Activated CD4-positive, alpha-beta T cell treated with anti-CD3 and anti-CD28 coated beads, Interleukin-2, amount 10 ng/mL, durations not matched to agents 7 days and 5 days (primary cell): ENCODE data around the gene SVIL. TPM values are rescaled to one million over a fixed set of nuclear protein-coding genes. Genes with fewer than 3 reads are reported as not detected.
"Not testable (repeated sequence)": the region's sequence is repeated elsewhere in the genome, so short reads cannot be mapped to it uniquely, and the experiment has no call there.

Source experiments
- CTCF ChIA-PET: fragments of 350-600 bp; sonication (Branson Sonifier 250); formaldehyde crosslinking; loops from one replicate; lab custom pipeline; 2021; ENCODE audit warnings: antibody characterized with exemption; lab: Charles Lee
- POLR2A ChIA-PET: fragments of 350-600 bp; sonication (Branson Sonifier 250); formaldehyde crosslinking; loops from one replicate; lab custom pipeline; 2021; ENCODE audit warnings: antibody characterized with exemption; lab: Charles Lee
- DNase-seq: peaks from one replicate; pipeline ENCODE4 v3.0.0-alpha.2; 2020
- H3K27ac Mint-ChIP-seq: one replicate; pipeline ENCODE4 v1.8.0; 2021; ENCODE audit warnings: mild to moderate bottlenecking, moderate library complexity, mixed read lengths
- H3K27me3 Mint-ChIP-seq: one replicate; pipeline ENCODE4 v1.8.0; 2021; ENCODE audit warnings: mixed read lengths
- H3K36me3 Mint-ChIP-seq: one replicate; pipeline ENCODE4 v1.8.0; 2021; ENCODE audit warnings: low read depth, mixed read lengths
- H3K4me1 Mint-ChIP-seq: one replicate; pipeline ENCODE4 v1.8.0; 2021; ENCODE audit warnings: mixed read lengths
- H3K4me3 Mint-ChIP-seq: one replicate; pipeline ENCODE4 v1.8.0; 2021; ENCODE audit warnings: mild to moderate bottlenecking, moderate library complexity, mixed read lengths
- H3K9me3 Mint-ChIP-seq: one replicate; pipeline ENCODE4 v1.8.0; 2021; ENCODE audit warnings: mixed read lengths
- total RNA-seq, 2 experiments: library from RNA; stranded (reverse); gene quantifications; one replicate each; pipeline ENCODE4 v1.2.3, GENCODE V29; 2021

Gene SVIL
- total RNA-seq, 2 experiments from 2014 or later = 22.6 to 26.8 TPM

DNA sequence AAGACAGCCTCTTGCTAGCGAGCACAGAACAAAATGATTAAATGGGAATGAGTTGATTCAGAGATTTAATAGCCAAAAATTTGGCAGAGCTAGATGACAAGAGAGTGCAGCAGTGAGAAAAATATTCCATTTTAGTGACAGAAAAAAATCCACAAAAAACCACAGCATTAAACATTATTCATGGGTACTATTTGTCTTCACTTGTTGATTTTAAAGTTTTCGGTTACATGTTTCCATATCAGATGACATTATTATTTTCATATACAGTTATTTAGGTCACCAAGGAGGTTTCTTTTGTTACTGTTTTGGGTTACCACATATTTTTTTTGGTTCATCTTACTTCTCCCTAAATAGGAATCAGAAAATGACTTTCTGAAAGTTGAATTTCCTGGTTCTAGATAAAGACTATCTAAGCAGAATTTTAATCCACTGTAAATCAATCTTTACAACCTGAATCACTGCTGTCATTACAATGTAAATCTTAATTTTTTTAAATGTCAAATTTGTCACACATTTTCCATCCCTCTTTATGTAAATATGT is 87.9 kb downstream of the SVIL start:
- ChIA-PET CTCF (interaction anchor here (0.6 kb wide), 1 partner anchor 92 kb away, joined by 3 read pairs; no protein-coding TSS in a partner anchor), POLR2A (no interaction called here)
- Mint-ChIP-seq H3K4me3 (no peak overlapping the region), H3K36me3 (peaks cover 25% of the 10 kb centered on the region), H3K27ac (no peak overlapping the region), H3K4me1 (peaks cover 20% of the 10 kb centered on the region), H3K9me3 (no peaks in the 10 kb centered on the region), H3K27me3 (no peaks in the 10 kb centered on the region)
- DNase-seq = no peak

DNA sequence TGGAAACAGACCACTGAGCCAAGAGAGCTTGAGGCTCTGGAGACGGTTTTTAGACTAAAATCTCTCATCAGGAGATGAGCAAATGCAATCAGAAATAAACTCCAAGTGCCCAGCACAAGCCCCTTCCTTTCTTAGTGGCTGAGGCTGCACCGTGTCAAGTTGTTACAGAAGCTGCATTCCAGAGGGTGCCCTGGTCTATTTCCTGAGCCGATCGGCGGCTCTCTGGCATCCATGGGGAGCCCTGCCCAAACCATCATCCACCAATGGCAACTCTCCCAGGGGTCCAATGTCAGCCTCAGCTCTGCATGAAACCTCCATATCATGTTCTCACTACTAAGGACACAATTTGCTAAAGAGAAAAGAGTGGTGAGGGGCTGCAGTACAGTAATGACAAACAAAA is 89.6 kb downstream of the SVIL start:
- H3K36me3 Mint-ChIP-seq = peaks cover 12% of the 10 kb centered on the region
- H3K9me3 Mint-ChIP-seq = no peaks in the 10 kb centered on the region
- ChIA-PET CTCF (interaction anchor here (0.7 kb wide), 1 partner anchor 177 kb away, joined by 5 read pairs; no protein-coding TSS in a partner anchor), POLR2A (no interaction called here)
- no peak overlapping the region for H3K27ac Mint-ChIP-seq
- no peak overlapping the region for H3K4me3 Mint-ChIP-seq
- DNase-seq = no peak
- H3K4me1 Mint-ChIP-seq = peaks cover 17% of the 10 kb centered on the region
- no peaks in the 10 kb centered on the region for H3K27me3 Mint-ChIP-seq

- no peak for DNase-seq
- peaks cover 8% of the 10 kb centered on the region for H3K36me3 Mint-ChIP-seq
- no peaks in the 10 kb centered on the region for H3K27me3 Mint-ChIP-seq
Measured at GRCh38 chr10:29543715-29544114, 91.1 kb downstream of the SVIL start.

GRCh38 chr10:29542723-29543122 is 92.0 kb downstream of the SVIL start:
- ChIA-PET CTCF (no interaction called here), POLR2A (no interaction called here)
- Mint-ChIP-seq H3K9me3 (no peaks in the 10 kb centered on the region), H3K4me3 (no peak overlapping the region), H3K27me3 (no peaks in the 10 kb centered on the region), H3K36me3 (no peaks in the 10 kb centered on the region), H3K27ac (no peak overlapping the region), H3K4me1 (peaks cover 5% of the 10 kb centered on the region)
- no peak for DNase-seq

More at GRCh38 chr10:29543715-29544114, 91.1 kb downstream of the SVIL start:
- H3K4me1 Mint-ChIP-seq = peaks cover 15% of the 10 kb centered on the region
- ChIA-PET CTCF (no interaction called here), POLR2A (no interaction called here)
- H3K9me3 Mint-ChIP-seq = no peaks in the 10 kb centered on the region
- H3K4me3 Mint-ChIP-seq = no peak overlapping the region
- no peak overlapping the region for H3K27ac Mint-ChIP-seq

- H3K27ac Mint-ChIP-seq = no peak overlapping the region
- H3K4me1 Mint-ChIP-seq = peaks cover 1% of the 10 kb centered on the region
- H3K4me3 Mint-ChIP-seq = no peak overlapping the region
- H3K27me3 Mint-ChIP-seq = no peaks in the 10 kb centered on the region
- ChIA-PET POLR2A (no interaction called here), CTCF (interaction anchor here (0.5 kb wide), 1 partner anchor 1267 kb away, joined by 3 read pairs; no protein-coding TSS in a partner anchor)
- no peaks in the 10 kb centered on the region for H3K36me3 Mint-ChIP-seq
- no peaks in the 10 kb centered on the region for H3K9me3 Mint-ChIP-seq
- DNase-seq = no peak
Measured at GRCh38 chr10:29541422-29542210, 93.2 kb downstream of the SVIL start.

- no peak overlapping the region for H3K4me3 Mint-ChIP-seq
- CTCF ChIA-PET = no interaction called here
- DNase-seq = no peak
Measured at GRCh38 chr10:29540016-29540415, 94.8 kb downstream of the SVIL start.

DNA sequence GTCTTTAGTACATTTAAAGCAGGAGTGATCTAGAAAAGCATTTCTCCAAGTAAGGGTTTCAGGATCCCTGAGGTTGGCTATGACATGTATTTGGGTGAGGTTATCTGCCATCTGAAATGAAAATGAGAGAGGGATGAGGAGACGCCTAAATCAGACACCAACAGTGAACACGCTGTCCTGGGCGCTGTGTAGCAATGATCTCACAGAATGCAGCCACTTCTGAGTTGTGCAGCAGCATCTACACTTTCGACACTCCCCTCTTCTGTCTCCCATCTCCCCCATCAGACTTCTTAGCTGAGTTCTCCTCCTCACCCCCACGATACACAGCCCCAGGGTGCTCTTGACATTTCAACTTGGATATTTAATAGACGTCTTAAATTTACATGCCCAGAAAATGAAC is 95.4 kb downstream of the SVIL start:
- DNase-seq = no peak

More at GRCh38 chr10:29540016-29540415, 94.8 kb downstream of the SVIL start:
- POLR2A ChIA-PET = no interaction called here
- Mint-ChIP-seq H3K27ac (no peak overlapping the region), H3K36me3 (no peaks in the 10 kb centered on the region), H3K4me1 (no peaks in the 10 kb centered on the region), H3K27me3 (no peaks in the 10 kb centered on the region), H3K9me3 (no peaks in the 10 kb centered on the region)

DNA sequence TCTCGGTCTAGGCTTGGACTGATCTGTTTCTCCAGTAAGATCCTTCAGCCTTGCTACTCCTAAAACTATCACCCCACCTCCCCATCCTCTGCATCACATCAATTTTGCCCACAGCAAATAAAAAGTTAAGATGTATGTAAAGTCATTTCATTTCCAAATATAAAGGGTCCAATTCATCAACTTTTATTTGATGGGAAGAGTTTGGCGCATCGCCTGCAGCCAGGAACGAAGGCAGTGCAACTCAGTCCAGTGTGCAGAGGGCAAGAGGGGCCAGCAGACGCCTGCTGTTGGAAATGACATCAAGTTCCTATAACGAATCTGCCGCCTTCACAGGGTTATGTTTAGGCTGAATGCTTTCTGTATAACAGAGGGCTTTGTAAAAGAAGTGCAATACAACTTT is 97.0 kb downstream of the SVIL start:
- CTCF ChIA-PET = no interaction called here
- no peaks in the 10 kb centered on the region for H3K4me1 Mint-ChIP-seq
- POLR2A ChIA-PET = no interaction called here
- no peak overlapping the region for H3K4me3 Mint-ChIP-seq
- no peak for DNase-seq
- no peak overlapping the region for H3K27ac Mint-ChIP-seq
- H3K9me3 Mint-ChIP-seq = no peaks in the 10 kb centered on the region
- H3K27me3 Mint-ChIP-seq = no peaks in the 10 kb centered on the region
- no peaks in the 10 kb centered on the region for H3K36me3 Mint-ChIP-seq

More for the DNA sequence above, 95.4 kb downstream of the SVIL start:
- Mint-ChIP-seq H3K36me3 (no peaks in the 10 kb centered on the region), H3K4me1 (no peaks in the 10 kb centered on the region), H3K4me3 (no peak overlapping the region), H3K9me3 (no peaks in the 10 kb centered on the region), H3K27ac (no peak overlapping the region), H3K27me3 (no peaks in the 10 kb centered on the region)
- POLR2A ChIA-PET = no interaction called here
- CTCF ChIA-PET = no interaction called here

DNA sequence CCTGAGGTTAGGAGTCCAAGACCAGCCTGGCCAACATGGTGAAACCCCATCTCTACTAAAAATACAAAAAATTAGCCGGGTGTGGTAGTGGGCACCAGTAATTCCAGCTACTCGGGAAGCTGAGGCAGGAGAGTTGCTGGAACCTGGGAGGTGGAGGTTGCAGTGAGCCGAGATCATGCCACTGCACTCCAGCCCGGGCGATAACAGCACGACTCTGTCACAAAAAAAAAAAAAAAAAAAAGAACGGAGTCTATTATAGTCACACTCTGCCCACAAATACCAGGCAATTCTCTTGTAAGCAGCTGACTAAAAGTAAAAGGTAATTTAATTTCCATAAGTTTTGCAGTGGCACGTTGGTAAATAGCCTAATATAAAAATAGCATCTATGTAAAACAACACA is 98.1 kb downstream of the SVIL start:
- H3K4me1 Mint-ChIP-seq, H3K36me3 Mint-ChIP-seq, CTCF ChIA-PET, DNase-seq, POLR2A ChIA-PET, H3K4me3 Mint-ChIP-seq, H3K27ac Mint-ChIP-seq, H3K9me3 Mint-ChIP-seq, H3K27me3 Mint-ChIP-seq: not testable (repeated sequence)

DNA sequence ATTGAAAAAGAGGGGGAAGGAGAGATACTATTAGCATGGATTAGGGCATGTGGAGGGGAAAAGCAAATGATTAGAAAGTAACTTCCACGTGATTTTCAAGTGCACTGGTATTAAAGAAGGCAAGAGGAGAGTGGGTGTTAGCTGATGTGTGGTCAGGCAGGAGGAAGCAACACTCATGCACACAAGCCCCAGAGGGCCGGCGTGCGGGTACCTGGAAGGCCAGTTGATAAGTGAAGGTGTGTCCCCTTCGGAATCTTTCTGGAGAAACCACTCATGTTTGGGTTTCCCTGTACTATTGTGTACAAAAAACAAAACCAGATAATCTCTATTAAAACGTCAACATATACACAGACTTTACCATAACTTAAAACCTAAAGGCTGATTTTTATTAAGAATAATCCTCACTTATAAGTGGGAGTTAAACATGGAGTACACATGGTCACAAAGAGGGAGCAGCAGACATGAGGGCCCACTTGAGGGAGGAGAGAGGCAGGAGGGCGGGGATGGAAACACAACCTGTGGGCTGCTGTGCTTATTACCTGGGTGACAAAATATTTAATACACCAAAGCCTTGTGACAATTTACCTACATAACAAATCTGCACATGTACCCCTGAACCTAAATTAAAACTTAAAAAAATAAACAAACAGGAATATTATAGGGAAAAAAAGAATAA is 98.9 kb downstream of the SVIL start:
- CTCF ChIA-PET = no interaction called here
- no peak for DNase-seq
- no peaks in the 10 kb centered on the region for H3K4me1 Mint-ChIP-seq
- no peaks in the 10 kb centered on the region for H3K9me3 Mint-ChIP-seq
- POLR2A ChIA-PET = no interaction called here
- no peaks in the 10 kb centered on the region for H3K27me3 Mint-ChIP-seq
- no peaks in the 10 kb centered on the region for H3K36me3 Mint-ChIP-seq
- H3K4me3 Mint-ChIP-seq = no peak overlapping the region
- H3K27ac Mint-ChIP-seq = no peak overlapping the region

DNA sequence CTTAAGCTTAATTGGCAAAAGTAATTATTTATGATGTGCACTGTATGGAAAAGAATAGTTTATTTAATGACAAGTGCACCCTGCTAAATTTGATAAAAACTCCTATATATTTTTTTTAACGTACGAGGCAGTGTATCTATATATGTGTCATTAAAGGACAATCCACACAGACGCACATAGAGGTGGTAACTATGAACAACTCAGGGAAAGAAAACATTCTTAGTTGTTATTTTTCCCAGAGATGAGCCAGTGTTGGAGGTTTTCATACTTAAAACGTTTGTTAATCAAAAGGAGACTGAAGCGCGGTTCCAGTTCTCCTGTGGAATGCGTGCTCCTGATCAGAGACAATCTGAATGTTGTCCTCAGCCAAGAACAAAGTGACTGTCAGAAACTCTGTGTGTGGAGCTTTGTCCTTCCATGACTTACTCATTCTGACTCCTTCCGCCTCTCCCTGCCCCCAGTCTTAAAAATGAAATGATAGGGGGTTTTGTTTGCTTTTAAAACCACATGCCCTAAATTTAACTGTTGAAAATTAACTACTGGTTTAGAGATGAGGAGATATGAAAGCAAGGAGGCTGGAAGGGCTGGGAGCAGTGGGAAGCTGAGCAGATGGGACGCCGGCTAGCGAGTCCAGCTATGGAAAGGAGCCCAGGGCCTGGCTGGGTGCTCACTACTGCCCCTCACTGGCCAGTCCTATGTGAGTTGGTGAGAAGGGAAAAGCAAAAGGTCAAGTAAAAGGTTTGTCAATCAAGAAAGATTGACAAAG is 99.6 kb downstream of the SVIL start:
- Mint-ChIP-seq H3K27ac (no peak overlapping the region), H3K4me1 (no peaks in the 10 kb centered on the region), H3K27me3 (no peaks in the 10 kb centered on the region), H3K36me3 (no peaks in the 10 kb centered on the region), H3K4me3 (no peak overlapping the region), H3K9me3 (no peaks in the 10 kb centered on the region)
- DNase-seq = no peak
- ChIA-PET CTCF (interaction anchor here (1.4 kb wide), 1 partner anchor 20 kb away, joined by 3 read pairs; no protein-coding TSS in a partner anchor), POLR2A (no interaction called here)

DNA sequence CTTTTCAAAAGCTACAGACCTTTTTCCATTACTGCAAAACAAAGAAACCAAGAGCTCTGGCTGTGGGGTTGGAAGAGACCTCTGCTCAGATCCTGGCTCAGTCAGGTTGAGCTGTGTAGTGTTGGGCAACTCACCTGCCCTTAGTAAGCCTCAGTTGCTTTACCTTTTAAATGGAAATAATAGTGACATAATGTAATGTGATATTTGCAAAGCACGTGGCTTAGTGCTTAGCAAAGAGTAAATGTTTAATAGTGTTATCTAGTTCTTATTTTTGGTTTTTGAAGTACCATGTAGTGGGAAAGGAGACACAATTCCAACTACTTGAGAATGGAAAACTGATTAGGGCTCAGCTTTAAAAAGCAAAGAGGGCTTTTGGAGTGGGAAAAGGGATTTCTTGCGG is 100.2 kb downstream of the SVIL start:
- ChIA-PET POLR2A (no interaction called here), CTCF (interaction anchor here (1.4 kb wide), 1 partner anchor 19 kb away, joined by 3 read pairs; no protein-coding TSS in a partner anchor)
- no peaks in the 10 kb centered on the region for H3K27me3 Mint-ChIP-seq
- no peak overlapping the region for H3K27ac Mint-ChIP-seq
- no peaks in the 10 kb centered on the region for H3K4me1 Mint-ChIP-seq
- no peaks in the 10 kb centered on the region for H3K9me3 Mint-ChIP-seq
- DNase-seq = no peak
- H3K36me3 Mint-ChIP-seq = no peaks in the 10 kb centered on the region
- H3K4me3 Mint-ChIP-seq = no peak overlapping the region
